EL (cell line): ENCODE data around the gene PRDX2.

Experiments used
- DNase-seq: peaks from one replicate; pipeline ENCODE4 v3.0.0-alpha.2; 2016

Gene PRDX2

DNA sequence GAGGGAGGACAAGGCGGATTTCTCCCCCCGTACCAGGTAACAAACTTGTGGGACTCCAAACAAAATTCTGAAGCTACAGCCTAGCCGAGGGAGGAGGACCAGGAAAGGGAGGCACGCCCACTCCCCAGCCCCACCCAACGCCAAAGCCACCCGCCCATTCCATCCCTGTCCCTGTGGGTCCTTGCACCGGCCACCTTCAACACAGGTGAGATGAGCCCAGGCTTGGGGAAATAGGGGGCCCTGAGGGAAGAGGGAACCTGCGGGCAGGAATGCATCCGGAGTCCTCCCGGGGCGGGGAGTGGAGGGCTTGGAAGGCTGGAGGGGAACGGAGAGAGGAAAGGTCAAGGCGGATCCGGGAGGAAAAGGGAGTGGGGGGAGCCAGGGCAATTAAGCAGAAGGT lies 50.0 kb downstream of the PRDX2 start, which contains the start of gene BEST2:
BEST2 (plus strand) TSS at position 157 of the 400 bp plus-strand sequence. CDS start 802 bp downstream, outside the sequence.
- DNase-seq: no peak

DNA sequence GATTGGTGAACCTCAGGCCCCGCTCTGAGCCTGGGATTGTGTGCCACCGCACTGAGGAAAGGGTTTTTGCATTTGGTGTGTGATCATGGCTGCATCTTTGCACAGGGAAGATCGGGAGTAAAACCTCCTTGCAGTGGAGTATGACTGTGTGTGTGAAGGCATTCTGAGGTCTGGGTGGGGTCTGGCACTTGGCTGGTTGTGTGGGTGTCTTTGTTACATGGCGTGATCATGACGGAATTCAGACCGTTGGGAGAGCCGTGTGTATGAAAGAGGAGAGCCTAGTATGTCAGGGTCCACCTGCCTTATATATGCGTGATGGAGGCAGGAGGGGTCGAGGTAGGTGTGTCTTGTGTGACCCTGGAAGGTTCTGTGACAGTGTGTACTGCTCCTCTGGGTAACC lies 50.7 kb downstream of the PRDX2 start:
- DNase-seq: no peak

DNA sequence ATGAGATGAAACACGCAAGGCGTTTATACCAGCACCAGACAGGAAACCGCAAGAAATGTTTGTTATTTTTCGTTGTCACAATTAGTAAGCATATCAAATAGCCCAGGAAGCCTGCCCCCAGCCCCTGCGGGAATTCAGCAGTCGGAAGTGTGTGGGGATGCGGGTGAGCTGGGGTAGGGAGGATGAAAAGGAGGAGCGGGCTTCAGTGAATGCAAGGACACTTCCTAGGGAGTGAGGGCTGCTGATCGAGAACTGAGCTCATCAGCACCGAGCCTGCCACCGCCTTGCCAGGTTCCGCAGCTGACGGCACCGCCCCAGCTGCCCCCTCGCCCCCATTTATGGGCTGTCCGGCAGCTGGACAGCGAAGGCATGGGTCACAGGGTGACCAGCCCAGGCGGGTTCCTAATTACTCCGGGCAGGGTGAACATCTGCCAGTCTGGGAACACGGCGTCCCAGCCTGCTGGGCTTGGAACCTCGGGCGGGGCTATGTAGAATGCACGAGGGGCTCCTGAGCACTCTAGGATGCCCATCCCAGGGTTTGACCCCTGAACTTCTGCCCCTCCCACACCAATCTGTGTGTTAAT lies 51.6 kb downstream of the PRDX2 start:
- peak; percentile 52 for DNase-seq

DNA sequence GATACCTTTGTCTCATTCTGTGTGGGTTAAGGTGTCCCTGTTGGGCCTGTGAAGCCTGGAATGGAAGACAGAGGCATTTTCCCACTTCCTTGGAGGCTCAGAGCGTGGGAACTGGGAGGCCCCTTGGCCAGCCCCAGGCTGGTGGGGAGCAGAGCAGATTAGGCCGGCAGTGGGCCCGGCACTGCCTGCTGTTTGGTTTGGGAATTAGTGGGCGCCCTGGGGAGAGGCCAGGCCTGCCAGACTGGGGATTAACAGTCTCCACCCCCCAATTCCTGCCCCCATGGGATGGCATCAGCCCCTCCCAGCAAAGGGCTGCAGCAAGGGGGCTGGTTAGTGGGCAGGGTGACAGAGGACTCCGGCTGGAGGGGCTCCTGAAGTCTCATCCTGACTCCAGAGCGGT lies 53.1 kb downstream of the PRDX2 start:
- no peak for DNase-seq
